Measurements from ENCODE around the gene ASPHD1. TPM values are rescaled to one million over a fixed set of nuclear protein-coding genes. Genes with fewer than 3 reads are reported as not detected.
A peak's percentile ranks its signal among the peaks of the same experiment; 100 is the strongest.

The ASPHD1 gene
- total and polyA plus RNA-seq, 2 of the 8 experiments (the other 6 are each of a cell fraction or from before 2014, with no cell fraction given), result 14.5 to 18.6 TPM

DNA sequence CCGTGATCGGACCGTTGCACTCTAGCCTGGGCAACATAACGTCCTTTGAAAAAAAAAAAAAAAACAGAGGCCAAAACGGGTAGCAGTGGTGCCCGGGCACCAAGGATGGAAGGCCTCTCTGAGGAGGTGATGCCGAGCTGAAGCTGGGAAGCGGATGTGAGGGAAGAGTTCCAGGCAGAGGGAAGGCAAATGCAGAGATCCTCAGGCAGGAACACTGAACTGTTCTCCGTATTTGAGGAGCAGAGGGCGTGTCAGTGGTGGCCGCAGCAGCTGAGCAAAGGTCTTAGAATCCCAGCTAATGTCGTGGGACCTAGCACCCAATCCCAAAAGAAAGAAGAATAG, 26.4 kb downstream of the ASPHD1 start:
- no peaks in the 10 kb centered on the region for H3K27me3 ChIP-seq (replicated peaks in 1 of 4; ENCODE audit: control insufficient read depth in 3 of 4, extremely low read depth in 1 of 4, insufficient read depth in 3 of 4, low read length in 3 of 4)
- no peaks in the 10 kb centered on the region for H3K79me1 ChIP-seq (ENCODE audit: low read depth, low read length)
- no peaks in the 10 kb centered on the region for H3K36me3 ChIP-seq (ENCODE audit: control insufficient read depth in 2 of 4, insufficient read depth in 4 of 4, low read length in 3 of 4)
- H4K91ac ChIP-seq (replicated peaks; ENCODE audit: insufficient read length, low read length), result peak overlapping the region; percentile 47
- peak overlapping the region; percentile 86 for H2BK5ac ChIP-seq (ENCODE audit: low read depth, low read length)
- ChIA-PET POLR2A (ENCODE audit: partially characterized antibody) (interaction anchor here (0.7 to 3.7 kb wide), 19 partner anchors 8 to 248 kb away, joined by 3 to 19 read pairs (median 5); partner anchors contain the start of genes ASPHD1, PAGR1, QPRT and SEZ6L2), CTCF (ENCODE audit: partially characterized antibody) (interaction anchor here (0.6 to 2.8 kb wide), 9 partner anchors 10 to 685 kb away, joined by 3 to 12 read pairs (median 4); no protein-coding TSS in a partner anchor)
- DNase-seq (ENCODE audit: low read depth in 1 of 2, low spot score in 2 of 2), result peak in 1 of 2 experiments; percentile 49
- peak overlapping the region; percentile 98 for H2AFZ ChIP-seq (ENCODE audit: low read length)
- peaks cover 11% of the 10 kb centered on the region; the same call in 1 of the 2 replicates for H3K23me2 ChIP-seq (ENCODE audit: low read depth, low read length)
- peak overlapping the region; percentile 92 for H4K8ac ChIP-seq (ENCODE audit: extremely low read depth, insufficient read depth, low read length)
- H3K4me3 ChIP-seq (ENCODE audit: extremely low read depth in 1 of 4, insufficient read depth in 2 of 4, low read depth in 3 of 4, low read length in 4 of 4), result peak overlapping the region; percentile 62 to 89 (median 85)
- peak overlapping the region; percentile 86; the same call in 1 of the 2 replicates for H3K27ac ChIP-seq (ENCODE audit: low read depth, low read length)
- H4K20me1 ChIP-seq (replicated peaks in 1 of 2; ENCODE audit: control insufficient read depth in 1 of 2, insufficient read depth in 2 of 2, low read length in 2 of 2), result peaks cover 0 to 3% of the 10 kb centered on the region in 2 experiments
- peaks cover 0 to 8% (median 0%) of the 10 kb centered on the region in 4 experiments; a peak in 2 of 7 replicates for H3K4me1 ChIP-seq (replicated peaks in 1 of 4; ENCODE audit: control insufficient read depth in 3 of 4, insufficient read depth in 4 of 4, low read length in 3 of 4)
- no peak for FAIRE-seq
- no peak overlapping the region; the same call in 1 of the 2 replicates for H2AK5ac ChIP-seq (ENCODE audit: low read depth, low read length)
- no peak overlapping the region for H3K14ac ChIP-seq (ENCODE audit: insufficient read length)
- H3K9me3 ChIP-seq (ENCODE audit: insufficient read depth in 2 of 2, low read depth in 1 of 2, low read length in 1 of 2), result no peaks in the 10 kb centered on the region
- H3K56ac ChIP-seq (replicated peaks; ENCODE audit: insufficient read length, low read depth, low read length), result no peak overlapping the region
- H2BK12ac ChIP-seq (ENCODE audit: low read depth, low read length), result no peak overlapping the region
- H4K5ac ChIP-seq (ENCODE audit: insufficient read length, low read depth, low read length), result peak overlapping the region; percentile 99
- no peak overlapping the region for H2BK20ac ChIP-seq (ENCODE audit: low read length)
- peak overlapping the region; percentile 29 for H3K4ac ChIP-seq (replicated peaks; ENCODE audit: insufficient read length, low read depth, low read length)
- peak overlapping the region; percentile 54 to 97 (median 92) for H3K9ac ChIP-seq (replicated peaks in 1 of 4; ENCODE audit: extremely low read depth in 1 of 4, low read depth in 3 of 4, low read length in 3 of 4)
- WGBS, 2 experiments (ENCODE audit: extremely low coverage in 1 of 2, insufficient coverage in 1 of 2, insufficient read length in 1 of 2, insufficient replicate concordance in 2 of 2, low coverage in 1 of 2, low lambda C conversion rate in 2 of 2, missing lambda C conversion rate in 1 of 2), result 26% methylated on average over 8 of the region's 12 CpGs; no CpG with 5 or more reads in 1 of the 2 experiments
- peak overlapping the region; percentile 96 for H3K18ac ChIP-seq (ENCODE audit: extremely low read depth, low read length)
- no peak overlapping the region for H2BK120ac ChIP-seq (replicated peaks; ENCODE audit: low read depth, low read length)
- TF ChIP-seq GABPA (IDR thresholded peaks at IDR 0.05; ENCODE audit: borderline replicate concordance, insufficient read depth, low read length), result no peak
- TF ChIP-seq KDM5A (IDR thresholded peaks at IDR 0.05; ENCODE audit: low read length), result no peak
- no peak for TF ChIP-seq SP2 (IDR thresholded peaks at IDR 0.05; ENCODE audit: low read length)
- H3K23ac ChIP-seq (ENCODE audit: insufficient read length), result no peak overlapping the region
- H3K79me2 ChIP-seq (ENCODE audit: control insufficient read depth in 1 of 2, insufficient read depth in 2 of 2, low read length in 2 of 2), result peaks cover 0 to 5% of the 10 kb centered on the region in 2 experiments; a peak in 1 of 4 replicates
- H2BK15ac ChIP-seq (ENCODE audit: low read length), result no peak overlapping the region
- H3K4me2 ChIP-seq (ENCODE audit: insufficient read depth in 1 of 2, low read depth in 2 of 2, low read length in 2 of 2), result peak overlapping the region; percentile 98 to 100

All from H1 (cell line).